DND-41 (cell line): ENCODE data around the gene ANAPC15.
"Not testable (repeated sequence)": the region's sequence is repeated elsewhere in the genome, so short reads cannot be mapped to it uniquely, and the experiment has no call there.

Source experiments
- ATAC-seq: fragments of 200-7000 bp; cut with Tn5 transposase; 3 replicates; pipeline ENCODE4 v1.9.1; 2021; ENCODE audit warnings: low read depth; ENCODE audit not compliant: insufficient read depth
- DNase-seq: peaks from one replicate; pipeline ENCODE4 v3.0.0-alpha.2; 2020
- H2AFZ ChIP-seq: 2 replicates; pipeline ENCODE4 v1.6.0; 2012; ENCODE audit warnings: low read depth, low read length
- H3K27ac ChIP-seq: 2 replicates; pipeline ENCODE4 v1.5.1; 2012; ENCODE audit warnings: low read length, inconsistent platforms
- H3K27me3 ChIP-seq: fragments of 200-600 bp; sonication (generic); 2 replicates; pipeline ENCODE4 v1.6.0; 2012; ENCODE audit warnings: low read length, mild to moderate bottlenecking, inconsistent platforms; ENCODE audit not compliant: insufficient read depth, poor library complexity
- H3K36me3 ChIP-seq: 2 replicates; pipeline ENCODE4 v1.5.1; 2012; ENCODE audit warnings: low read length, inconsistent platforms; ENCODE audit not compliant: insufficient read depth
- H3K4me1 ChIP-seq: 2 replicates; pipeline ENCODE4 v1.5.1; 2012; ENCODE audit warnings: mild to moderate bottlenecking, low read length; ENCODE audit not compliant: insufficient read depth
- H3K4me2 ChIP-seq: 2 replicates; pipeline ENCODE4 v1.6.0; 2012; ENCODE audit warnings: mild to moderate bottlenecking, moderate library complexity, low read length, inconsistent platforms; ENCODE audit not compliant: insufficient read depth
- H3K4me3 ChIP-seq, 2 experiments: fragments of 200-600 bp in 1 of 2; shearing (Covaris generic) in 1 of 2; 2 replicates each; pipeline ENCODE4 v1.5.1; 2012 to 2016; ENCODE audit warnings: inconsistent platforms in 2 of 2, low read length in 2 of 2, mild to moderate bottlenecking in 2 of 2, low read depth in 1 of 2, moderate library complexity in 1 of 2
- H3K79me2 ChIP-seq: 2 replicates; pipeline ENCODE4 v1.6.0; 2012; ENCODE audit warnings: low read length, inconsistent platforms; ENCODE audit not compliant: insufficient read depth
- H3K9ac ChIP-seq: 2 replicates; pipeline ENCODE4 v1.6.0; 2012; ENCODE audit warnings: low read depth, mild to moderate bottlenecking, inconsistent platforms, low read length, moderate library complexity
- H3K9me3 ChIP-seq: 2 replicates; pipeline ENCODE4 v1.5.1; 2012; ENCODE audit warnings: low read length, moderate library complexity, mild to moderate bottlenecking, inconsistent platforms; ENCODE audit not compliant: insufficient read depth, severe bottlenecking
- H4K20me1 ChIP-seq: 2 replicates; pipeline ENCODE4 v1.6.0; 2012; ENCODE audit warnings: low read length; ENCODE audit not compliant: insufficient read depth
- CTCF ChIP-seq: IDR thresholded peaks from 2 replicates; pipeline ENCODE4 v1.5.1; 2012; ENCODE audit warnings: borderline replicate concordance, low read length, moderate library complexity, mild to moderate bottlenecking; ENCODE audit not compliant: poor library complexity, severe bottlenecking; ENCODE audit errors: extremely low read depth
- EZH2 ChIP-seq: IDR thresholded peaks from 3 replicates; pipeline ENCODE4 v1.6.1; 2012; ENCODE audit warnings: borderline replicate concordance, low read depth, mild to moderate bottlenecking, moderate library complexity, low read length, inconsistent platforms; ENCODE audit not compliant: severe bottlenecking

Gene ANAPC15

DNA sequence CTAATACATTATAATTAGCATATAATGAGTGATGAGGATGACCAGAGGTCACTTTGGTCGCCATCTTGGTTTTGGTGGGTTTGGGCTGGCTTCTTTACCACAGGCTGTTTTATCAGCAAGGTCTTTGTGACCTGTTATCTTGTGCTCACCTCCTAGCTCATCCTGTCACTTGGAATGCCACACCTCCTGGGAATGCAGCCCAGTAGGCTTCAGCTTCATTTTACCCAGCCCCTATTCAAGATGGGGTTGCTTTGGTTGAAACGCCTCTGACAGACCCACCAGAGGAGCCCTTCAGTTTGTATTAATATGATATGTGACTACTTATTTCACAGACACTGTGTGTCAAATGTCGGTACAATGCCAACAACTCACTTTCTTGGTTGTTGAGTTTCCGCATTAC lies 43.3 kb upstream of the ANAPC15 start:
- no peak for ATAC-seq
- Histone ChIP-seq H4K20me1 (no peaks in the 10 kb centered on the region), H3K9ac (no peak overlapping the region), H3K27ac (no peak overlapping the region), H3K4me3 (no peak overlapping the region), H3K36me3 (no peaks in the 10 kb centered on the region), H3K9me3 (no peaks in the 10 kb centered on the region), H3K4me1 (no peaks in the 10 kb centered on the region), H2AFZ (no peak overlapping the region), H3K4me2 (no peak overlapping the region), H3K27me3 (peaks cover 9% of the 10 kb centered on the region), H3K79me2 (no peaks in the 10 kb centered on the region)
- no peak for TF ChIP-seq EZH2
- TF ChIP-seq CTCF: no peak
- DNase-seq: no peak

GRCh38 chr11:72154816-72155215 lies 42.3 kb upstream of the ANAPC15 start:
- H2AFZ ChIP-seq: no peak overlapping the region
- no peak for DNase-seq
- H3K36me3 ChIP-seq: no peaks in the 10 kb centered on the region

GRCh38 chr11:72153874-72154273 lies 41.4 kb upstream of the ANAPC15 start:
- not testable (repeated sequence) for H2AFZ ChIP-seq, ATAC-seq, H3K27me3 ChIP-seq, H3K4me3 ChIP-seq, H3K4me1 ChIP-seq, H3K9me3 ChIP-seq, DNase-seq, H3K4me2 ChIP-seq, H3K27ac ChIP-seq, H3K36me3 ChIP-seq, H4K20me1 ChIP-seq, H3K79me2 ChIP-seq, H3K9ac ChIP-seq

More at GRCh38 chr11:72154816-72155215, 42.3 kb upstream of the ANAPC15 start:
- H3K4me2 ChIP-seq: no peak overlapping the region
- TF ChIP-seq EZH2: no peak
- TF ChIP-seq CTCF: no peak
- no peaks in the 10 kb centered on the region for H3K9me3 ChIP-seq
- H4K20me1 ChIP-seq: no peaks in the 10 kb centered on the region
- no peaks in the 10 kb centered on the region for H3K79me2 ChIP-seq
- no peak overlapping the region for H3K27ac ChIP-seq
- H3K4me1 ChIP-seq: no peaks in the 10 kb centered on the region
- no peak for ATAC-seq
- H3K4me3 ChIP-seq: no peak overlapping the region
- no peak overlapping the region for H3K9ac ChIP-seq
- H3K27me3 ChIP-seq: peaks cover 5% of the 10 kb centered on the region

DNA sequence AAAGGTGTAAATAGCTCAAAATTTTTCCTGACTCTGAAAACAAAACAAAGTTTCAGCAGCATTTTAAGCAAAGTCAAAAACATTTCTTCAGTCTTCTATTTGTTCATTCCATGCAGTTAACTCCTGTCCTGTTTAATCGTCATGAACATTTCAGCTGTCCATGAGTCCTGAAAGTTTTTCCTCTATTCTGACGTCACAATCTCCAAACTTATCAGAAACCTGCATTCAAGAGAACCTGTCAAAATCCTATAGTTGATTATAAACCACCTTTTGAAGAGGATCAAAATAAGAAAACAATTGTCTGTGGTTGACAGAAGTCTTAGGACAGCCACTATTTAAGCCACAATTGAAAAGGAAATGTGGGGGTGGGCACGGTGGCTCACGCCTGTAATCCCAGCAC lies 38.4 kb upstream of the ANAPC15 start:
- Histone ChIP-seq H3K9me3 (no peaks in the 10 kb centered on the region), H3K9ac (no peak overlapping the region), H3K4me2 (no peak overlapping the region), H3K79me2 (no peaks in the 10 kb centered on the region), H2AFZ (no peak overlapping the region), H3K27ac (no peak overlapping the region), H3K4me3 (no peak overlapping the region), H3K4me1 (no peaks in the 10 kb centered on the region), H3K27me3 (no peaks in the 10 kb centered on the region), H4K20me1 (no peaks in the 10 kb centered on the region), H3K36me3 (no peaks in the 10 kb centered on the region)
- TF ChIP-seq CTCF (no peak), EZH2 (no peak)
- DNase-seq (no peak), ATAC-seq (no peak)
